SH-SY5Y (cell line): ENCODE data around the gene DRICH1.

Source experiments
- GATA2 ChIP-seq: IDR thresholded peaks from 2 replicates; pipeline ENCODE4 v1.6.1; 2011; ENCODE audit warnings: mild to moderate bottlenecking, low read depth, low read length
- GATA3 ChIP-seq: IDR thresholded peaks from 2 replicates; pipeline ENCODE4 v1.6.1; 2011; ENCODE audit warnings: low read depth, mild to moderate bottlenecking, low read length, moderate library complexity

DNA sequence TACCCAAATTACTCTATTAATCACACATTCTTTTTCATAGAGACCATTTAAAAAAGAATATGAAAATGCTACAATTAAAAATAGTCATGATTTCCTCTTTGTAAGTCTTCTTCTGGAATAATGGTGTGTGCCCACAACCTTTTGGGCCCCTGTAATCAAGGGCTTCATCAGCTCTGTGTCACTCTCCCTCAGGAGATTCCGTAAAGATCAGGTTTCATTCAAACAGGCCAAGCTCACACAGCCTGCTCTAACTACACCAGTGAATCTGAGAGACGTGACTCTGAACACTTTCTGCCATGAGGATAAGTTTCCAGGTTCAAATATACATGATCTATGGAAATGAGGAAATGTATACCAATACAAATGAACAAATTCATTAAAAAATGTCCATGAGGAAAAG lies 9.5 kb downstream of the DRICH1 start:
- no peak for TF ChIP-seq GATA2
- TF ChIP-seq GATA3: no peak
